HepG2 (cell line): Measurements from ENCODE around the gene EPX. TPM values are rescaled to one million over a fixed set of nuclear protein-coding genes. Genes with fewer than 3 reads are reported as not detected.

ENCODE experiments used
- ATAC-seq: fragments of 200-7000 bp; cut with Tn5 transposase; 3 replicates; pipeline ENCODE4 v1.9.1; 2020; ENCODE audit warnings: mild to moderate bottlenecking, moderate library complexity
- BruUV-seq: library from RNA; stranded (reverse); fragments of 400-500 nt; replicated peaks from 2 replicates; lab custom pipeline; 2021; lab: Mats Ljungman, UMichigan
- CTCF ChIA-PET: fragments of 300-600 bp; formaldehyde crosslinking; extraction: SDS; loops from one replicate; lab custom pipeline; 2021; ENCODE audit warnings: low total read pairs, inconsistent platforms, low intra/inter-chr PET ratio; lab: Yijun Ruan, JAX
- POLR2A ChIA-PET: fragments of 350-600 bp; sonication (Branson Sonifier 250); formaldehyde crosslinking; loops from one replicate; lab custom pipeline; 2020; ENCODE audit warnings: antibody characterized with exemption, inconsistent platforms; lab: Yijun Ruan, JAX
- DNase-seq: peaks from one replicate; pipeline ENCODE4 v3.0.0-alpha.2; 2015; ENCODE audit warnings: low spot score
- FAIRE-seq: peaks from 3 replicates; lab custom pipeline; 2011; peaks lifted over from hg19 to GRCh38; lab: Jason Lieb, UNC
- H2AFZ ChIP-seq: one replicate; pipeline ENCODE4 v1.6.1; 2011; ENCODE audit warnings: low read length, inconsistent platforms
- H3K27ac ChIP-seq: fragments of 300-600 bp; 3 replicates; pipeline ENCODE4 v1.8.0; 2011; ENCODE audit warnings: mixed run types, mild to moderate bottlenecking, mixed read lengths, low read length, inconsistent platforms; ENCODE audit not compliant: insufficient read depth; ENCODE audit errors: extremely low read length
- H3K27me3 ChIP-seq, 2 experiments: fragments of 200-600 bp in 1 of 2; 2 replicates in 1 of 2; 3 replicates in 1 of 2; pipeline versions ENCODE4 v1.6.0 to v1.8.0; 2011; ENCODE audit warnings: low read length in 2 of 2, mild to moderate bottlenecking in 2 of 2, moderate library complexity in 2 of 2, inconsistent platforms in 1 of 2; ENCODE audit not compliant: insufficient read depth in 2 of 2, control insufficient read depth in 1 of 2
- H3K36me3 ChIP-seq, 2 experiments: fragments of 200-600 bp in 1 of 2; replicated peaks in 1 of 2; 2 replicates in 1 of 2; 3 replicates in 1 of 2; pipeline versions ENCODE4 v1.5.1 to v1.8.0; 2011; ENCODE audit warnings: low read length in 2 of 2, inconsistent platforms in 1 of 2; ENCODE audit not compliant: insufficient read depth in 2 of 2, control insufficient read depth in 1 of 2
- H3K4me1 ChIP-seq: 2 replicates; pipeline ENCODE4 v1.5.1; 2012; ENCODE audit warnings: low read length, inconsistent platforms; ENCODE audit not compliant: insufficient read depth
- H3K4me2 ChIP-seq: 2 replicates; pipeline ENCODE4 v1.6.0; 2011; ENCODE audit warnings: low read depth, low read length, inconsistent platforms
- H3K4me3 ChIP-seq, 3 experiments: fragments of 200-600 bp in 1 of 3; sonication (generic), shearing (Covaris generic) in 1 of 3; replicated peaks in 1 of 3; 2 replicates each; pipeline ENCODE4 v1.5.1; 2011 to 2016; ENCODE audit warnings: low read length in 3 of 3, inconsistent platforms in 2 of 3, low read depth in 2 of 3, mild to moderate bottlenecking in 2 of 3, control low read depth in 1 of 3, mixed read lengths in 1 of 3; ENCODE audit not compliant: insufficient read depth in 1 of 3
- H3K79me2 ChIP-seq: one replicate; pipeline ENCODE4 v1.6.1; 2011; ENCODE audit warnings: low read length, inconsistent platforms; ENCODE audit not compliant: insufficient read depth
- H3K9ac ChIP-seq: 2 replicates; pipeline ENCODE4 v1.6.0; 2011; ENCODE audit warnings: mild to moderate bottlenecking, low read depth, low read length, inconsistent platforms; ENCODE audit not compliant: insufficient read depth
- H3K9me3 ChIP-seq: 2 replicates; pipeline ENCODE4 v1.5.1; 2012; ENCODE audit warnings: mild to moderate bottlenecking, low read length
- H4K20me1 ChIP-seq: 2 replicates; pipeline ENCODE4 v1.6.0; 2011; ENCODE audit warnings: inconsistent platforms, mild to moderate bottlenecking, low read length, moderate library complexity; ENCODE audit not compliant: insufficient read depth
- ATF7 ChIP-seq, 2 experiments: fragments of 450-650 bp in 1 of 2; sonication (generic) in 1 of 2; formaldehyde crosslinking in 1 of 2; IDR thresholded peaks; 2 replicates each; pipeline versions ENCODE4 v1.4.0 to v1.6.1; 2016 to 2020; ENCODE audit warnings: antibody characterized with exemption in 1 of 2, mild to moderate bottlenecking in 1 of 2, missing genetic modification reagents in 1 of 2
- CAMTA2 ChIP-seq: sonication (generic); formaldehyde crosslinking; IDR thresholded peaks from 2 replicates; pipeline ENCODE4 v1.4.0; 2020; ENCODE audit warnings: mild to moderate bottlenecking, missing genetic modification reagents, borderline replicate concordance
- EHMT2 ChIP-seq: fragments of 200-600 bp; sonication (generic); IDR thresholded peaks from 2 replicates; pipeline ENCODE4 v1.7.0; 2017; ENCODE audit warnings: antibody characterized with exemption, low read depth, low read length, borderline replicate concordance
- GABPB1 ChIP-seq: IDR thresholded peaks from 2 replicates; pipeline ENCODE4 v1.6.1; 2016; ENCODE audit warnings: mild to moderate bottlenecking, missing genetic modification reagents, moderate library complexity, missing compliant biosample characterization
- MIER2 ChIP-seq: IDR thresholded peaks from 2 replicates; pipeline ENCODE4 v1.6.1; 2016; ENCODE audit warnings: missing biosample characterization, missing genetic modification reagents
- ZKSCAN5 ChIP-seq: sonication (generic); formaldehyde crosslinking; IDR thresholded peaks from 2 replicates; pipeline ENCODE4 v1.5.1; 2020; ENCODE audit warnings: mild to moderate bottlenecking, missing genetic modification reagents
- ZNF569 ChIP-seq: sonication (generic); formaldehyde crosslinking; IDR thresholded peaks from 2 replicates; pipeline ENCODE4 v1.5.0; 2020; ENCODE audit warnings: mild to moderate bottlenecking, missing genetic modification reagents, moderate library complexity, borderline replicate concordance
- ZNF570 ChIP-seq: sonication (generic); formaldehyde crosslinking; IDR thresholded peaks from 2 replicates; pipeline ENCODE4 v1.4.0; 2020; ENCODE audit warnings: mild to moderate bottlenecking, missing genetic modification reagents, borderline replicate concordance
- WGBS: methylation state at CpG from one replicate; pipeline ENCODE4 v1.1.6; 2017; ENCODE audit warnings: low lambda C conversion rate; 5-methylcytosine and 5-hydroxymethylcytosine counted together
- in situ Hi-C: cut with HindIII; loops from 2 replicates; pipeline ENCODE4 v1.10.0; 2017; ENCODE audit warnings: low pct_unique_long_range_greater_than_20kb; ENCODE audit not compliant: extremely low pct_ligation_motif_present
- intact Hi-C: fragments of 100-400 bp; cut with micrococcal nuclease; formaldehyde crosslinking; loops from one replicate; pipeline ENCODE4 v1.10.0; 2022; ENCODE audit not compliant: unreplicated experiment
- polyA plus RNA-seq, 8 experiments: library from polyadenylated mRNA; depleted of rRNA in 3 of 8; stranded (reverse) in 7 of 8; unstranded in 1 of 8; fragments of >200 nt; fragmentation: Illumina TruSeq in 4 of 8; extraction: Trizol in 4 of 8; gene quantifications; 2 replicates each; pipeline versions ENCODE4 v1.2.1 to v1.2.3, GENCODE V29; 2011 to 2016; ENCODE audit warnings: low read depth in 4 of 8, missing spikeins in 1 of 8, mixed read lengths in 1 of 8; ENCODE audit not compliant: insufficient read depth in 1 of 8
- total RNA-seq, 5 experiments: library from RNA; depleted of rRNA; stranded (reverse); fragments of >200 nt; fragmentation: Illumina TruSeq; extraction: Trizol; gene quantifications; 2 replicates each; pipeline ENCODE4 v1.2.3, GENCODE V29; 2016; ENCODE audit warnings: low read depth in 1 of 5
- TF ChIP-seq, protein P1 (sequence below), 2 experiments: IDR thresholded peaks; 2 replicates each; pipeline ENCODE4 v1.6.1; 2011 to 2012; ENCODE audit warnings: low read length in 2 of 2, borderline replicate concordance in 1 of 2, low read depth in 1 of 2, mild to moderate bottlenecking in 1 of 2, moderate library complexity in 1 of 2
- TF ChIP-seq, protein P2 (sequence below): IDR thresholded peaks from 2 replicates; pipeline ENCODE4 v1.6.1; 2016
- TF ChIP-seq, protein P3 (sequence below): sonication (generic); formaldehyde crosslinking; conservative IDR thresholded peaks from 2 replicates; pipeline ENCODE4 v1.8.0; 2022; ENCODE audit warnings: low read depth, missing genetic modification reagents

The EPX gene
- total and polyA plus RNA-seq, 2 of the 13 experiments (the other 11 are each of a cell fraction or from before 2014, with no cell fraction given), result not detected

DNA sequence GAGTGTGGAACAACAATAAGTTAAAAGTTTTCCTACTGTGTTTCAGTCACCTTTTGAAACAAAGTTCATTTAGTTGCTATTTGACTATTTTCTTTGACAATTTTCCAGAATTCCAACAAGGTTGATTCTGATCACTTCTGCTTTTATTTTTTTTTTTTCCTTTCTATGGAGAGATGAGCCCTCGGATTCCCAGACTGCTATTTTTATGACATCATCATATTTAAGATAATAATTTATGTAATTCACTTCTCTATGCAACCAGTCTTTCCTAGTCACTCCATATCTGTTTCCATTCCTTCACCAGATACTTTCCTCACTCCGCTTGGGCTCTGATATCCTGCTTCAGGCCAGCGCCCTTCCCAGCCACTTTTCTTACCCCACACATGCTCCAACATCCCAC, 17.7 kb upstream of the EPX start (continued):
- TF ChIP-seq ATF7 (IDR thresholded peaks at IDR 0.05) (peak; percentile 97), ATF7 (CRISPR knock-in tag; IDR thresholded peaks at IDR 0.05) (no peak)

DNA sequence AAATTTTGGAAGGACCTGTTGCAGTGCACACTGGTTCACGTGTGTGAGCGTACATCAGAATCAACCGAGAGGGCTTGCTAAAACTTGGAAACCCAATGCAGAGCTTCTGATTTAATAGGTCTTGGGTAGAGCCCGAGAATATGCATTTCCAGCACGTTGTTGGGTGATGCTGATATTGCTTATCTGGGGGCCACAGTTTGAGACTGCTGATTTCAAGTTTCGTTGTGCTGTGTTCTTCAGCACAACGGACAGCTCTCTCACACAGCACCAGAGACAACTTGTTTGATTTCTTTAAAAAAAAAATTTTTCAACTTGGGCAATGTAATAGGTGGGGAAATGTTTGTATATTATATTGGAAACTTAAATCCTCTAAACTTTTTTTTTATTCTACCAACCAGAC, 16.3 kb upstream of the EPX start:
- H3K9me3 ChIP-seq, result no peaks in the 10 kb centered on the region
- no peak for DNase-seq
- H2AFZ ChIP-seq, result no peak overlapping the region
- no TSS peak for BruUV-seq
- no peak for ATAC-seq
- H3K4me3 ChIP-seq, result no peak overlapping the region
- peaks cover 0 to 12% of the 10 kb centered on the region in 2 experiments; a peak in 4 of 5 replicates for H3K27me3 ChIP-seq
- H3K79me2 ChIP-seq, result no peaks in the 10 kb centered on the region
- in situ Hi-C loops, result no loop called here
- POLR2A ChIA-PET, result no interaction called here
- FAIRE-seq, result no peak
- 20% methylated on average over 7 of the region's 7 CpGs for WGBS
- H3K4me2 ChIP-seq, result no peak overlapping the region
- H3K4me1 ChIP-seq, result no peaks in the 10 kb centered on the region
- CTCF ChIA-PET, result no interaction called here
- no peak overlapping the region for H3K27ac ChIP-seq
- intact Hi-C loops, result no loop called here
- TF ChIP-seq, protein P1, sequence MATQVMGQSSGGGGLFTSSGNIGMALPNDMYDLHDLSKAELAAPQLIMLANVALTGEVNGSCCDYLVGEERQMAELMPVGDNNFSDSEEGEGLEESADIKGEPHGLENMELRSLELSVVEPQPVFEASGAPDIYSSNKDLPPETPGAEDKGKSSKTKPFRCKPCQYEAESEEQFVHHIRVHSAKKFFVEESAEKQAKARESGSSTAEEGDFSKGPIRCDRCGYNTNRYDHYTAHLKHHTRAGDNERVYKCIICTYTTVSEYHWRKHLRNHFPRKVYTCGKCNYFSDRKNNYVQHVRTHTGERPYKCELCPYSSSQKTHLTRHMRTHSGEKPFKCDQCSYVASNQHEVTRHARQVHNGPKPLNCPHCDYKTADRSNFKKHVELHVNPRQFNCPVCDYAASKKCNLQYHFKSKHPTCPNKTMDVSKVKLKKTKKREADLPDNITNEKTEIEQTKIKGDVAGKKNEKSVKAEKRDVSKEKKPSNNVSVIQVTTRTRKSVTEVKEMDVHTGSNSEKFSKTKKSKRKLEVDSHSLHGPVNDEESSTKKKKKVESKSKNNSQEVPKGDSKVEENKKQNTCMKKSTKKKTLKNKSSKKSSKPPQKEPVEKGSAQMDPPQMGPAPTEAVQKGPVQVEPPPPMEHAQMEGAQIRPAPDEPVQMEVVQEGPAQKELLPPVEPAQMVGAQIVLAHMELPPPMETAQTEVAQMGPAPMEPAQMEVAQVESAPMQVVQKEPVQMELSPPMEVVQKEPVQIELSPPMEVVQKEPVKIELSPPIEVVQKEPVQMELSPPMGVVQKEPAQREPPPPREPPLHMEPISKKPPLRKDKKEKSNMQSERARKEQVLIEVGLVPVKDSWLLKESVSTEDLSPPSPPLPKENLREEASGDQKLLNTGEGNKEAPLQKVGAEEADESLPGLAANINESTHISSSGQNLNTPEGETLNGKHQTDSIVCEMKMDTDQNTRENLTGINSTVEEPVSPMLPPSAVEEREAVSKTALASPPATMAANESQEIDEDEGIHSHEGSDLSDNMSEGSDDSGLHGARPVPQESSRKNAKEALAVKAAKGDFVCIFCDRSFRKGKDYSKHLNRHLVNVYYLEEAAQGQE (IDR thresholded peaks at IDR 0.05; ENCODE audit: borderline replicate concordance in 1 of 2, low read depth in 1 of 2, low read length in 2 of 2), result peak; percentile 54 to 95
- TF ChIP-seq, protein P2, sequence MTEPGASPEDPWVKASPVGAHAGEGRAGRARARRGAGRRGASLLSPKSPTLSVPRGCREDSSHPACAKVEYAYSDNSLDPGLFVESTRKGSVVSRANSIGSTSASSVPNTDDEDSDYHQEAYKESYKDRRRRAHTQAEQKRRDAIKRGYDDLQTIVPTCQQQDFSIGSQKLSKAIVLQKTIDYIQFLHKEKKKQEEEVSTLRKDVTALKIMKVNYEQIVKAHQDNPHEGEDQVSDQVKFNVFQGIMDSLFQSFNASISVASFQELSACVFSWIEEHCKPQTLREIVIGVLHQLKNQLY, result no peak
- TF ChIP-seq EHMT2 (peak; percentile 79), ZKSCAN5 (no peak), ZNF569 (CRISPR knock-in tag) (no peak), GABPB1 (no peak), MIER2 (CRISPR knock-in tag) (peak; percentile 93), ZNF570 (CRISPR knock-in tag) (no peak), CAMTA2 (CRISPR knock-in tag) (no peak)
- TF ChIP-seq, protein P3, sequence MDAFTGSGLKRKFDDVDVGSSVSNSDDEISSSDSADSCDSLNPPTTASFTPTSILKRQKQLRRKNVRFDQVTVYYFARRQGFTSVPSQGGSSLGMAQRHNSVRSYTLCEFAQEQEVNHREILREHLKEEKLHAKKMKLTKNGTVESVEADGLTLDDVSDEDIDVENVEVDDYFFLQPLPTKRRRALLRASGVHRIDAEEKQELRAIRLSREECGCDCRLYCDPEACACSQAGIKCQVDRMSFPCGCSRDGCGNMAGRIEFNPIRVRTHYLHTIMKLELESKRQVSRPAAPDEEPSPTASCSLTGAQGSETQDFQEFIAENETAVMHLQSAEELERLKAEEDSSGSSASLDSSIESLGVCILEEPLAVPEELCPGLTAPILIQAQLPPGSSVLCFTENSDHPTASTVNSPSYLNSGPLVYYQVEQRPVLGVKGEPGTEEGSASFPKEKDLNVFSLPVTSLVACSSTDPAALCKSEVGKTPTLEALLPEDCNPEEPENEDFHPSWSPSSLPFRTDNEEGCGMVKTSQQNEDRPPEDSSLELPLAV (CRISPR knock-in tag), result no peak
- TF ChIP-seq, all 625 proteins: peak for 3
- H3K36me3 ChIP-seq, result no peaks in the 10 kb centered on the region
- no peaks in the 10 kb centered on the region for H4K20me1 ChIP-seq
- H3K9ac ChIP-seq, result no peak overlapping the region
